HG02840 (cell line): ENCODE results near the gene RGS3.
"Not testable (repeated sequence)": the region's sequence is repeated elsewhere in the genome, so short reads cannot be mapped to it uniquely, and the experiment has no call there.

Experiments used
- ATAC-seq: cut with Tn5 transposase; IDR thresholded peaks from one replicate; pipeline ENCODE4 v1.9.1; 2021; ENCODE audit warnings: mild to moderate bottlenecking, moderate library complexity, moderate number of reproducible peaks; ENCODE audit not compliant: unreplicated experiment, low FRiP score

The RGS3 gene

GRCh38 chr9:113463418-113464285, at the start of gene RGS3:
RGS3 (plus strand) TSS chr9:113463727; CDS start chr9:113463803, 76 bp downstream.
- ATAC-seq = no peak

GRCh38 chr9:113416149-113416721, 47.3 kb upstream of the RGS3 start:
- peak; percentile 92 for ATAC-seq

DNA sequence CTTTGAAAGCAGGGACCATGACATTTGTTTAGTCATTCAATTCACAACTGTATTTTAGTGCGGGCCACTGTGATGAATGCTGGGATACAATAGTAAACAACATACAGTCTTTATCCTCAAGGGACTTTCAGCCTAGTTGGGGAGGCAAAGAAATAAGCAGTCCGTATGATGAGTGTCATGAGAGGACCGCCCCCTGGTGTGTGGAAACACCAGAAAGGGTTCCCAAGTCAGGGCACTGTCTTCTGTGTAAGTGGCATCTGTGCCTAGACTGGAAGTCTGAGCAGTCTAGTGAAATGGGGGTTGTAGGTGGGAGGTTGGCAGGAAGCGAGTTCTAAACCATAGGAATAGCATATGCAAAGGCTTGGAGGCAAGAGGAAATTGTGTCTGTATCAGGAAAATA, 46.2 kb upstream of the RGS3 start:
- ATAC-seq = no peak

- ATAC-seq = no peak
Observed at GRCh38 chr9:113421726-113422125, 41.8 kb upstream of the RGS3 start.

- ATAC-seq = no peak
Observed at GRCh38 chr9:113425072-113425471, 38.5 kb upstream of the RGS3 start.

DNA sequence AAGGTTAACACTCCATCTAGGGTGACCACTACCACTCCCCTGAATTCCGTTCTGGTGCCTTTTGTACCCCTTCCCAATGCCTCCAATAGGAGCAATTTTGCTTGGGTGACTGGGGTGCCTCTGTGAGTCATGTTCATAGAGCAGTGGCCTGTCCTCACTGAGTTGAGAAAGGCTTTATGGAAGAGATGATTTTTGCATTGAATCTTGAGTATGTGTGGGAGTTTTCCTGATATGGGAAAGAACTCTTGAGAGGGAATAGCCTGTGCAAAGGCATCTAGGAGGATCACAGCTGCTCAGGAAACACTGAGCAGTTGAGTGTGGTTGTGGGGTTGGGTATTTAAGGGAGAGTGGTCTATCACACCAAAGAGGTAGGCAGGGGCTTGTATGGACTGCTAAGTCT, 36.8 kb upstream of the RGS3 start:
- ATAC-seq = no peak

- no peak for ATAC-seq
Observed at GRCh38 chr9:113427629-113428028, 35.9 kb upstream of the RGS3 start.

DNA sequence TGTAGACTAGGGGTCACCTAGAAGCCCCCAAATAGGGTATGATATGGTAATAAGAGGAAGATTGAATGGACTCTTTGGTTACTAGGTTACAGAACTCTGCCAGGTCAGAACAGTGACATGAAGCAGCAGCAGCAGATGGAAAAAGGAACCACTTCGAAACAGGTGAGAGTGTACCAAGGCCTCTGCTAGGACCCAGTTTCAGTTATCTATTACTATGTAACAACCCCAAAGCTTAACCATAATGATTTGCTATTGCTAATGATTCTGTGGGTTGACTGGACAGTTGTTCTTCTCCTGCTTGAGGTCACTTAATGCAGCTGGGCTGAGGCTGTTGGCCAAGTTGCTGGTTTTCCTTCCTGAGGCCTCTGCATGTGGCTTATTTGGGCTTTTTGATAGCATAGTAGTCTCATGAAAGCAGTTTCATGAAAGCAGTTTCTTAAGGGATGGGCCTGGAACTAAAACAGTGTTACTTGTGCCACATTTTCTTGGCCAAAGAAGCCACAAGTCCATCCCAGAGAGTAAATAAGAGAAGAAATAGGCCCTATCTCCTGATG, 35.4 kb upstream of the RGS3 start:
- ATAC-seq = no peak

DNA sequence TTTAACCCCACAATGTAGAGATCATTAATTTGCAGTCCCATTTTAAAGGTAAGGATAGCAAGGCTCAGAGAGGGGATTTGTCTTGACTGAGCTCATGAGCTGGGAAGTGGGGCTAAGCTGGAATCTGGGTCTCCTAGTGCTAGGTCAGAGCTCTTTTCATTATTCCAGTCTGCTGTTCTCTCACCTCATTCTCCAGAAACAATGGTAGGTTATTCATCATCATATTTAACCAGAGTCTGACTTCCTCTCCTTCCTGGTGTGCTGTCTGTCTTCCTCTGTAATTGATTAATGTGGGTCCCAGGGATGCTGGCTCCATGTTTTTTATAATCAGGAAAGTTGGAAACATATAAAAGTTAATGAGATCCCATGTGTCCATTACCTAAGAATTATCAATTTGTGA, 32.3 kb upstream of the RGS3 start:
- no peak for ATAC-seq

- no peak for ATAC-seq
Observed at GRCh38 chr9:113436728-113437515, 26.6 kb upstream of the RGS3 start.

DNA sequence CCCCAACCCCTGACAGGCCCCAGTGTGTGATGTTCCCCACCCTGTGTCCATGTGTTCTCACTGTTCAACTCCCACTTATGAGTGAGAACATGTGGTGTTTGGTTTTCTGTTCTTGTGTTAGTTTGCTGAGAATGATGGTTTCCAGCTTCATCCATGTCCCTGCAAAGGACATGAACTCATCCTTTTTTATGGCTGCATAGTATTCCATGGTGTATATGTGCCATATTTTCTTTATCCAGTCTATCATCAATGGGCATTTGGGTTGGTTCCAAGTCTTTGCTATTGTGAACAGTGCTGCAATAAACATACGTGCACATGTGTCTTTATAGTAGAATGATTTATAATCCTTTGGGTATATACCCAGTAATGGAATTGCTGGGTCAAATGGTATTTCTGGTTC, 25.8 kb upstream of the RGS3 start:
- not testable (repeated sequence) for ATAC-seq

DNA sequence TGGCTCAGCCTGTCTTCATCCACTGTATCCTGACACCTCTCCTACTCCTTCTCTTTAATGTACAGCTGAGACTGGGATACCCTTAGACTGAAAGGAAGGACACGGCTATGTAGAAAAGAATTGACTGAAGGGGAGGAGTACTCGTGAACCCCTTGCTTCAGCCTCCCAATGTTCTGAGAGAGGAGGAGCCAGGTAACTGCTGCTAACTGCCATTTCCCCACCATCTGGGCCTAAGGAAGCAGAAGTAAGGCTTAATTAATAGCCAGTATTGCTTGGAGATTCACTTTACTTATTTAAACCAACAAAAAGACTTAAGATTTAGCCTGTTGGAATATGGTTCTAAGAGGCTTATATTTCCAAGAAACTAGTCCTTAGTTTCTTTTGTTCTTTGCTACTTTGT, 18.8 kb upstream of the RGS3 start:
- ATAC-seq = no peak

DNA sequence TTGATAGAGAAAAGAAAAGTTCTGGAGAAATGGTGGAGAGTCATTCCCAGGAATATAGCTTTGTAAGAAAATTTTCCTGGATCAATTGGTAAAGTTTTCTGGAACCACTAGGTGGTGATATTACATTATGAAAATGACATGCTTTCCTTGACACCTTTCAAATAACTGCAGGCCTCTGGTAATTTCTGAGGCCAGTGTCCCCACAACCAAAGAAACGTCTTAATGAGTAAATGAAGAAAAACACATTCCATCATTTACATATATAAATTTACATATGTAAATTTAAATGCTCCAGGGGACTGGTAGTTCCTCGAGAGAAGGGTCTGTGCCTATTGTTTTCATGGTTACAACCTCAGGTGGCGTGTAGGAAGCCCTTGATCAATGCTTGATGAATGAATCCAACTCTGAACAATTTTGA, 17.2 kb upstream of the RGS3 start:
- ATAC-seq = no peak

DNA sequence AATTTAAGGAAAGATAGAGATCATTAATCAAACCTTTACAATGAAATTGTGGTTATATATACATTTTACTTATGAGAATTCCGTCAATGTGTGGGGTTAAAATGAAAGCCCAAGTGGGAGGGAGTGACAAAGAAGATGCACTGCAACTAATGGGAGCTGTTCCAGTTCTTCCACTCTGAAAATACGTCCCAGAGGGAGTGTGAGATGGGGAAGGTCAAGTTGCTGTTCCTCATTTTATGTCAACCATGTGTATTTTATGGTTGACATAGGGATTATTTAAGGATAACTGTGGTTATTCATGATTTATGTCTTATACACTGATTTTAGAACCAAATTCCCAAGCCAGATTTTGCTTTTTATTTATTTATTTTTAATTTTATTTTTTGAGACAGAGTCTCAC, 14.2 kb upstream of the RGS3 start:
- no peak for ATAC-seq

DNA sequence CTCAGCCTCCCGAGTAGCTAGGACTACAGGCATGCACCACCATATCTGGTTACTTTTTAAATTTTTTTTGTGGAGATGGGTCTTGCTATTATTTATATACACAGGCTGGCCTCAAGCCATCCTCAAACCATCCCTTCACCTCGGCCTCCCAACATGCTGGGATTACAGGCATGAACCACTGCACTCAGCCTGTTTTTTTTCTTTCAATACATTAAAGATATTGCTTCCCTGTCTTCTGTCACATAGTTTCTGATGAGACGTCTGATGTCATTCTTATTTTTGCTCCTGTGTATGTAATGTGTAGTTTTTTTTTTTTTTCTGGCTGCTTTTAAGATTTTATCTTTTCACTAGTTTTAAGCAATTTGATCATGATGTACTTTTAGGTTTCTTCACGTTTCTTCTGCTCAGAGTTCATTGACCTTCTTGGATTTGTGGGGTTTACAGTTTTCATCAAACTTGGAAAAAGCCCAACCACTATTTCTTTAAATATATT, 11.4 kb upstream of the RGS3 start:
- ATAC-seq = no peak

- ATAC-seq = no peak
Observed at GRCh38 chr9:113454914-113455761, 8.4 kb upstream of the RGS3 start.

GRCh38 chr9:113456235-113456634, 7.3 kb upstream of the RGS3 start:
- no peak for ATAC-seq

DNA sequence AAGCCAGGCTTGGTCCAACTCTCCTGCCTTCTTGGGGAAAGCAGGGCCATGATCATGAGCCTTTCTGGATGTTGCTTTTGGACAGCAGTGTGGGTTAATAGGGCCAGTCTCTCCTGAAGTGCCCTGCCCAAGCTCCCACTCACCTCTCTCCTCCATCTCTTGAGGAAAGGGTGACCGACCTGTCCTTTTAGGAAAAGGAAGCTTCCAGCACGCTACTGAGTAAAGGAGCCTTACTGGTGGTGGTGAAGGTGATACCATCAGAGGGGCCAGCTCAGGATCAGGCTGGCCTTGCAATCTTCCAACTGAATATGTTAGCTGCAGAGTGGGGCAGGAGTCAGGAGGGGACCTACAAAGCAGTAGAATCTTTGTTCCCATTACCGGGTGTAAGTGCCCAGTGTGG, 2.2 kb upstream of the RGS3 start:
- no peak for ATAC-seq

- no peak for ATAC-seq
Observed at GRCh38 chr9:113461943-113462342, 1.6 kb upstream of the RGS3 start.

GRCh38 chr9:113462781-113463286, 693 bp upstream of the RGS3 start:
- no peak for ATAC-seq
